H9 (cell line): ENCODE data around the gene BCL11B. TPM values are rescaled to one million over a fixed set of nuclear protein-coding genes. Genes with fewer than 3 reads are reported as not detected.

Source experiments
- DNase-seq: peaks from one replicate; pipeline ENCODE4 v3.0.0-alpha.2; 2017
- H2AFZ ChIP-seq: one replicate; pipeline ENCODE4 v1.6.1; 2013; ENCODE audit warnings: mild to moderate bottlenecking, low read length, control low read depth, moderate library complexity
- H2AK5ac ChIP-seq: 2 replicates; pipeline ENCODE4 v1.6.1; 2013; ENCODE audit warnings: low read length, control low read depth, mixed read lengths; ENCODE audit not compliant: insufficient read length
- H2BK120ac ChIP-seq: one replicate; pipeline ENCODE4 v1.6.1; 2013; ENCODE audit warnings: low read depth, mild to moderate bottlenecking, low read length, control low read depth, inconsistent platforms; ENCODE audit not compliant: poor library complexity, severe bottlenecking
- H2BK12ac ChIP-seq: 2 replicates; pipeline ENCODE4 v1.6.1; 2013; ENCODE audit warnings: low read length, control low read depth, mixed read lengths, low read depth; ENCODE audit not compliant: insufficient read length
- H2BK15ac ChIP-seq: 2 replicates; pipeline ENCODE4 v1.6.1; 2013; ENCODE audit warnings: low read depth, low read length, control low read depth
- H2BK20ac ChIP-seq: one replicate; pipeline ENCODE4 v1.6.1; 2013; ENCODE audit warnings: low read depth, mild to moderate bottlenecking, low read length, control low read depth, inconsistent platforms; ENCODE audit not compliant: poor library complexity, severe bottlenecking
- H2BK5ac ChIP-seq: 2 replicates; pipeline ENCODE4 v1.6.1; 2013; ENCODE audit warnings: low read length, control low read depth, mixed read lengths; ENCODE audit not compliant: insufficient read length
- H3K14ac ChIP-seq: 2 replicates; pipeline ENCODE4 v1.6.1; 2013; ENCODE audit warnings: low read length, control low read depth; ENCODE audit not compliant: insufficient read depth
- H3K18ac ChIP-seq: 2 replicates; pipeline ENCODE4 v1.6.1; 2013; ENCODE audit warnings: low read depth, mild to moderate bottlenecking, mixed read lengths, low read length, control low read depth; ENCODE audit not compliant: insufficient read length
- H3K23ac ChIP-seq: 2 replicates; pipeline ENCODE4 v1.6.1; 2013; ENCODE audit warnings: low read length, control low read depth, mixed read lengths, low read depth; ENCODE audit not compliant: insufficient read length
- H3K23me2 ChIP-seq: 2 replicates; pipeline ENCODE4 v1.6.1; 2013; ENCODE audit warnings: low read depth, mild to moderate bottlenecking, mixed read lengths, low read length, control low read depth; ENCODE audit not compliant: insufficient read length, poor library complexity, severe bottlenecking
- H3K27ac ChIP-seq: 2 replicates; pipeline ENCODE4 v1.5.1; 2013; ENCODE audit warnings: low read length, control low read depth, mixed read lengths, low read depth; ENCODE audit not compliant: insufficient read length
- H3K27me3 ChIP-seq: 2 replicates; pipeline ENCODE4 v1.6.1; 2013; ENCODE audit warnings: low read length, control low read depth, inconsistent platforms; ENCODE audit not compliant: insufficient read depth
- H3K4ac ChIP-seq: 2 replicates; pipeline ENCODE4 v1.6.1; 2013; ENCODE audit warnings: low read depth, mild to moderate bottlenecking, control low read depth, inconsistent platforms, low read length, moderate library complexity
- H3K4me1 ChIP-seq: 2 replicates; pipeline ENCODE4 v1.6.1; 2013; ENCODE audit warnings: low read length, control low read depth, inconsistent platforms; ENCODE audit not compliant: insufficient read depth
- H3K4me2 ChIP-seq: 2 replicates; pipeline ENCODE4 v1.6.1; 2013; ENCODE audit warnings: low read length, control low read depth, mixed read lengths; ENCODE audit not compliant: insufficient read length, insufficient read depth
- H3K56ac ChIP-seq: 2 replicates; pipeline ENCODE4 v1.6.1; 2013; ENCODE audit warnings: low read depth, mild to moderate bottlenecking, mixed read lengths, low read length, control low read depth; ENCODE audit not compliant: insufficient read length
- H3K79me1 ChIP-seq: 2 replicates; pipeline ENCODE4 v1.6.1; 2013; ENCODE audit warnings: low read depth, mild to moderate bottlenecking, moderate library complexity, low read length, control low read depth, inconsistent platforms; ENCODE audit not compliant: insufficient read depth, poor library complexity, severe bottlenecking
- H3K79me2 ChIP-seq: 2 replicates; pipeline ENCODE4 v1.6.1; 2013; ENCODE audit warnings: low read length, control low read depth, inconsistent platforms; ENCODE audit not compliant: insufficient read depth
- H3K9ac ChIP-seq: 2 replicates; pipeline ENCODE4 v1.6.1; 2013; ENCODE audit warnings: low read length, control low read depth, mixed read lengths; ENCODE audit not compliant: insufficient read length; ENCODE audit errors: extremely low read depth
- H3K9me3 ChIP-seq: one replicate; pipeline ENCODE4 v1.6.1; 2013; ENCODE audit warnings: low read depth, low read length, inconsistent platforms; ENCODE audit not compliant: control insufficient read depth
- H3T11ph ChIP-seq: one replicate; pipeline ENCODE4 v1.6.1; 2013; ENCODE audit warnings: mild to moderate bottlenecking, low read length, control low read depth, inconsistent platforms
- H4K20me1 ChIP-seq: one replicate; pipeline ENCODE4 v1.6.1; 2013; ENCODE audit not compliant: control insufficient read depth, insufficient read length, insufficient read depth
- H4K5ac ChIP-seq: 2 replicates; pipeline ENCODE4 v1.6.1; 2013; ENCODE audit warnings: low read depth, mild to moderate bottlenecking, mixed read lengths, low read length, control low read depth; ENCODE audit not compliant: insufficient read length
- H4K8ac ChIP-seq: replicated peaks from 2 replicates; pipeline ENCODE4 v1.6.1; 2013; ENCODE audit warnings: low read length, control low read depth, mixed read lengths, low read depth; ENCODE audit not compliant: insufficient read length
- H4K91ac ChIP-seq: 2 replicates; pipeline ENCODE4 v1.6.1; 2013; ENCODE audit warnings: low read depth, mild to moderate bottlenecking, moderate library complexity, mixed read lengths, low read length, control low read depth; ENCODE audit not compliant: insufficient read length
- H3K27ac Mint-ChIP-seq, 3 experiments: 2 replicates in 2 of 3; 3 replicates in 1 of 3; pipeline ENCODE4 v1.8.0; 2020 to 2021; ENCODE audit warnings: mixed read lengths in 3 of 3, mild to moderate bottlenecking in 1 of 3, moderate library complexity in 1 of 3
- H3K27me3 Mint-ChIP-seq: 2 replicates; pipeline ENCODE4 v1.8.0; 2021; ENCODE audit warnings: low read depth, mild to moderate bottlenecking, moderate library complexity, mixed read lengths
- H3K36me3 Mint-ChIP-seq, 3 experiments: 2 replicates in 2 of 3; 3 replicates in 1 of 3; pipeline ENCODE4 v1.8.0; 2020 to 2021; ENCODE audit warnings: low read depth in 3 of 3, mixed read lengths in 3 of 3; ENCODE audit not compliant: insufficient read depth in 1 of 3
- H3K4me1 Mint-ChIP-seq, 2 experiments: 2 replicates each; pipeline ENCODE4 v1.8.0; 2020; ENCODE audit warnings: mixed read lengths in 2 of 2
- H3K4me3 Mint-ChIP-seq, 2 experiments: 2 replicates in 1 of 2; 3 replicates in 1 of 2; pipeline ENCODE4 v1.8.0; 2020 to 2021; ENCODE audit warnings: mild to moderate bottlenecking in 2 of 2, mixed read lengths in 2 of 2, moderate library complexity in 1 of 2
- H3K9me3 Mint-ChIP-seq, 2 experiments: 2 replicates in 1 of 2; 3 replicates in 1 of 2; pipeline ENCODE4 v1.8.0; 2020; ENCODE audit warnings: mild to moderate bottlenecking in 2 of 2, mixed read lengths in 2 of 2, moderate library complexity in 1 of 2
- WGBS: extraction: QIAGEN DNeasy Blood & Tissue Kit; methylation state at CpG from one replicate; pipeline ENCODE4 v1.1.7; 2013; ENCODE audit warnings: missing lambda C conversion rate, low lambda C conversion rate, mixed read lengths; ENCODE audit not compliant: insufficient read length; ENCODE audit errors: extremely low coverage; 5-methylcytosine and 5-hydroxymethylcytosine counted together
- total RNA-seq: library from RNA; stranded (reverse); gene quantifications from 2 replicates; pipeline ENCODE4 v1.2.1, GENCODE V29; 2021
- TF ChIP-seq, protein P1 (sequence below): fragments of 200-600 bp; sonication (generic); conservative IDR thresholded peaks from 3 replicates; pipeline ENCODE4 v1.8.0; 2021; ENCODE audit warnings: antibody characterized with exemption, mild to moderate bottlenecking

BCL11B gene
- total RNA-seq, 1 experiment from 2014 or later, result 4.9 TPM

DNA sequence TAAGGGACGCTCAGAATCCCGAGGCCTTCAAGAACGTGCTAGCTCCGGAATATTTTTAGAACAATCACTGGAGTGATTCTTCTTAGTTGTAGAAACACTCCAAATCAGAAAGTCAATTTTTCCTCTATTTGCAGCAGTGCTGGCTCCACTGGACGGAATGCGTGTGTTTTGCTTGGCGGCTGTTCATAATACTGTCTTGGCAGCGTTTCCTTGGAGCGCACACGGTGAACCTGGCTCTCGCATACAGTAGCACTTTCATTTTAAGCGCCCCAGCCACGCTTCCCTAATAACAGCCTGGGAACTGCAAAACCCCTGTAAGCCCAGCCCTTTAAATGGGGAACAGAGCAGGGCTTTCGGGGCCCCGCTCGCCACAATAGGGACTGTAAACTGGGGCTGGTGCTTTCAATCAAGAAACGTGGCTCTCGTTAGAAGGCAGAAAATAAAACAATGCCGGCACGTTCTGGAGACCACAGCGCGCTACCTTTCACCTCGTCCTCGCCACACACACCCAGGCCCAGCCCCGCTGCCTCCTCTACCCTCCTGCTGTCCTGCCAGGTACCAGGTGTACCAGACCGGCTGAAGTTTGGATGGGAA lies 79.9 kb downstream of the BCL11B start:
- H3K23me2 ChIP-seq, result no peaks in the 10 kb centered on the region
- Mint-ChIP-seq H3K27ac (peak overlapping the region in 2 of 3 experiments; percentile 57 to 77; a peak in 3 of 7 replicates), H3K4me1 (peaks cover 23 to 29% of the 10 kb centered on the region in 2 experiments), H3K4me3 (no peak overlapping the region), H3K36me3 (no peaks in the 10 kb centered on the region), H3K27me3 (no peaks in the 10 kb centered on the region), H3K9me3 (no peaks in the 10 kb centered on the region)
- no peaks in the 10 kb centered on the region for H3K27me3 ChIP-seq
- TF ChIP-seq, protein P1, sequence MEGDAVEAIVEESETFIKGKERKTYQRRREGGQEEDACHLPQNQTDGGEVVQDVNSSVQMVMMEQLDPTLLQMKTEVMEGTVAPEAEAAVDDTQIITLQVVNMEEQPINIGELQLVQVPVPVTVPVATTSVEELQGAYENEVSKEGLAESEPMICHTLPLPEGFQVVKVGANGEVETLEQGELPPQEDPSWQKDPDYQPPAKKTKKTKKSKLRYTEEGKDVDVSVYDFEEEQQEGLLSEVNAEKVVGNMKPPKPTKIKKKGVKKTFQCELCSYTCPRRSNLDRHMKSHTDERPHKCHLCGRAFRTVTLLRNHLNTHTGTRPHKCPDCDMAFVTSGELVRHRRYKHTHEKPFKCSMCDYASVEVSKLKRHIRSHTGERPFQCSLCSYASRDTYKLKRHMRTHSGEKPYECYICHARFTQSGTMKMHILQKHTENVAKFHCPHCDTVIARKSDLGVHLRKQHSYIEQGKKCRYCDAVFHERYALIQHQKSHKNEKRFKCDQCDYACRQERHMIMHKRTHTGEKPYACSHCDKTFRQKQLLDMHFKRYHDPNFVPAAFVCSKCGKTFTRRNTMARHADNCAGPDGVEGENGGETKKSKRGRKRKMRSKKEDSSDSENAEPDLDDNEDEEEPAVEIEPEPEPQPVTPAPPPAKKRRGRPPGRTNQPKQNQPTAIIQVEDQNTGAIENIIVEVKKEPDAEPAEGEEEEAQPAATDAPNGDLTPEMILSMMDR, result no peak
- no peak overlapping the region for H2BK12ac ChIP-seq
- H3K4me2 ChIP-seq, result no peak overlapping the region
- H3K27ac ChIP-seq, result no peak overlapping the region
- H3K18ac ChIP-seq, result no peak overlapping the region
- H2BK120ac ChIP-seq, result no peak overlapping the region
- no peak overlapping the region for H2BK5ac ChIP-seq
- H2BK20ac ChIP-seq, result no peak overlapping the region
- no peaks in the 10 kb centered on the region for H3K79me1 ChIP-seq
- H3K23ac ChIP-seq, result no peak overlapping the region
- H3K4me1 ChIP-seq, result peaks cover 2% of the 10 kb centered on the region; the same call in 1 of the 2 replicates
- H3T11ph ChIP-seq, result no peak overlapping the region
- no peaks in the 10 kb centered on the region for H4K20me1 ChIP-seq
- H2BK15ac ChIP-seq, result no peak overlapping the region
- H3K14ac ChIP-seq, result no peak overlapping the region
- no peak overlapping the region for H3K56ac ChIP-seq
- H2AFZ ChIP-seq, result no peak overlapping the region
- H3K79me2 ChIP-seq, result no peaks in the 10 kb centered on the region; the same call in 1 of the 2 replicates
- no peak overlapping the region for H3K9ac ChIP-seq
- H2AK5ac ChIP-seq, result no peak overlapping the region
- no peak for DNase-seq
- no peak overlapping the region for H3K4ac ChIP-seq
- no CpG with 5 or more reads among the region's 26 CpGs for WGBS
- no peaks in the 10 kb centered on the region for H3K9me3 ChIP-seq
- H4K8ac ChIP-seq, result no peak overlapping the region
- no peak overlapping the region for H4K5ac ChIP-seq
- no peak overlapping the region for H4K91ac ChIP-seq
